ENCODE measurements around the gene SLC7A9. TPM values are rescaled to one million over a fixed set of nuclear protein-coding genes. Genes with fewer than 3 reads are reported as not detected.

The SLC7A9 gene
- total RNA-seq (2021) (0.11 to 0.27 TPM (median 0.16 TPM) in 3 replicates), Bru-seq, nascent RNA (percentile 12 among the genes with signal in this experiment)
- long read RNA-seq, experiment 1: 0 reads
- long read RNA-seq, experiment 2: 0 reads
- long read RNA-seq, experiment 3: 0 reads

DNA sequence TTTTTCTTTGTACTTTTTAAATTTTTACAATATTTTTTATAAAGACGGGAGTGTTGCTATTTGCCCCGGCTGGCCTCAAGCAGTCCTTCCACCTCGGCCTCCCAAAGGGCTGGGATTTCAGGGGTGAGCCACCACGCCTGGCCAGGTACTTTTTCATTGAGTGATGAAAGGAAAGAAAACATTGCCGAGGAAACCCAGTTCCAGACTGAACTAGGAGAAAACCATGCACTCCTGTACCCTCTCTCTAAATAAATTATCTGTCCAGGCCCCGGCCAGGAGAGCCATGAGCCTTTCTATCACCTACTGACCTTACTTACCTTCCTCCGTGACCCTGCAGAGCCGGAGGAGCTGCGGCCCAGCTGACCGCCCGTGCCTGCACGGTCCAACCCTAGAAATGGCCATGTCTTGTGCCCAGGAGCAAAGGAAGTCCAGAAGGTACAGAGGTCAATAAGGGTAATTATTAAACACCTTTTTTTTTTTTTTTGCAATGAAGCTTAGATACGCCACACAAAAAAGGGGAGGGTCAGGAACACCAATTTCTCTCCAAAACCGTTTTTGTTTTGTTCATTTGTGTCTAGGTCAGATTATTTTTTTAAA, at the start of gene SLC7A9:
SLC7A9 (minus strand) TSS at position 399 of the 597 bp plus-strand sequence. CDS start 1,233 bp downstream, outside the sequence.
- no peak for DNase-seq (ENCODE audit: low spot score)
- Mint-ChIP-seq H3K27ac (no peak within 1 kb of the TSS), H3K27me3 (ENCODE audit: low read depth) (no peaks in the 10 kb centered on the region), H3K9me3 (peaks cover 8% of the 10 kb centered on the region), H3K4me3 (no peak within 1 kb of the TSS), H3K36me3 (no peaks in the 10 kb centered on the region; the same call in 1 of the 2 replicates), H3K4me1 (peaks cover 17% of the 10 kb centered on the region)
- ChIA-PET POLR2A (no interaction called here), CTCF (interaction anchor here (1.0 kb wide), 1 partner anchor 102 kb away, joined by 4 read pairs; the partner anchor contains the start of genes CEP89 and FAAP24)
- no peak for TF ChIP-seq NR2C2 (CRISPR knock-in tag; IDR thresholded peaks at IDR 0.05)
- TF ChIP-seq, protein P1, sequence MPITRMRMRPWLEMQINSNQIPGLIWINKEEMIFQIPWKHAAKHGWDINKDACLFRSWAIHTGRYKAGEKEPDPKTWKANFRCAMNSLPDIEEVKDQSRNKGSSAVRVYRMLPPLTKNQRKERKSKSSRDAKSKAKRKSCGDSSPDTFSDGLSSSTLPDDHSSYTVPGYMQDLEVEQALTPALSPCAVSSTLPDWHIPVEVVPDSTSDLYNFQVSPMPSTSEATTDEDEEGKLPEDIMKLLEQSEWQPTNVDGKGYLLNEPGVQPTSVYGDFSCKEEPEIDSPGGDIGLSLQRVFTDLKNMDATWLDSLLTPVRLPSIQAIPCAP (CRISPR knock-in tag; IDR thresholded peaks at IDR 0.05): no peak
- no peak for ATAC-seq

DNA sequence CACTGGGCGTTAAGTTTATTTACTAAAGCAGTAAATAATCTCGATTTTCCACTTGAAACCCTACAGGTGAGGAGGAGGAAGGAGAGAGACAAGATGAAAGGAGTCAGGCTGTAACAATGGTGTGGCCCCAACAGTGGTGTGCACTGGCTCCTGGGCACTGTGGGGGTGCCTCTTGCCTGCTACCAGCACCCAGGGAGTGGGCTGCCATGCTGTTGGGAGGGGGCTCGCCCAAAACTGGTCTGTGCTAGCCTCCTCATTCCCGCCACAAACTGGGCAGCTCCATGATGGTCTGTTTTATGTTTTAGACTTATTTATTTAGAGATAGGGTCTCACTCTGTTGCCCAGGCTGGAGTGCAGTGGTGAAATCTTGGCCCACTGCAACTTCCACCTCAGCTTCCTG, 49.8 kb upstream of the SLC7A9 start:
- Mint-ChIP-seq H3K36me3 (peaks cover 8% of the 10 kb centered on the region; the same call in 1 of the 2 replicates), H3K27me3 (ENCODE audit: low read depth) (no peaks in the 10 kb centered on the region), H3K4me1 (peaks cover 21% of the 10 kb centered on the region), H3K9me3 (no peaks in the 10 kb centered on the region), H3K27ac (peak overlapping the region; percentile 56; the same call in 1 of the 2 replicates), H3K4me3 (no peak overlapping the region)
- DNase-seq (ENCODE audit: low spot score) (no peak), ATAC-seq (no peak)
- ChIA-PET POLR2A (no interaction called here), CTCF (no interaction called here)
- TF ChIP-seq JUN (CRISPR knock-in tag; IDR thresholded peaks at IDR 0.05): no peak
- TF ChIP-seq SOX15 (CRISPR knock-in tag; IDR thresholded peaks at IDR 0.05): no peak
- TF ChIP-seq, protein P2, sequence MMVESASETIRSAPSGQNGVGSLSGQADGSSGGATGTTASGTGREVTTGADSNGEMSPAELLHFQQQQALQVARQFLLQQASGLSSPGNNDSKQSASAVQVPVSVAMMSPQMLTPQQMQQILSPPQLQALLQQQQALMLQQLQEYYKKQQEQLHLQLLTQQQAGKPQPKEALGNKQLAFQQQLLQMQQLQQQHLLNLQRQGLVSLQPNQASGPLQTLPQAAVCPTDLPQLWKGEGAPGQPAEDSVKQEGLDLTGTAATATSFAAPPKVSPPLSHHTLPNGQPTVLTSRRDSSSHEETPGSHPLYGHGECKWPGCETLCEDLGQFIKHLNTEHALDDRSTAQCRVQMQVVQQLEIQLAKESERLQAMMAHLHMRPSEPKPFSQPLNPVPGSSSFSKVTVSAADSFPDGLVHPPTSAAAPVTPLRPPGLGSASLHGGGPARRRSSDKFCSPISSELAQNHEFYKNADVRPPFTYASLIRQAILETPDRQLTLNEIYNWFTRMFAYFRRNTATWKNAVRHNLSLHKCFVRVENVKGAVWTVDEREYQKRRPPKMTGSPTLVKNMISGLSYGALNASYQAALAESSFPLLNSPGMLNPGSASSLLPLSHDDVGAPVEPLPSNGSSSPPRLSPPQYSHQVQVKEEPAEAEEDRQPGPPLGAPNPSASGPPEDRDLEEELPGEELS (CRISPR knock-in tag; IDR thresholded peaks at IDR 0.05): no peak

DNA sequence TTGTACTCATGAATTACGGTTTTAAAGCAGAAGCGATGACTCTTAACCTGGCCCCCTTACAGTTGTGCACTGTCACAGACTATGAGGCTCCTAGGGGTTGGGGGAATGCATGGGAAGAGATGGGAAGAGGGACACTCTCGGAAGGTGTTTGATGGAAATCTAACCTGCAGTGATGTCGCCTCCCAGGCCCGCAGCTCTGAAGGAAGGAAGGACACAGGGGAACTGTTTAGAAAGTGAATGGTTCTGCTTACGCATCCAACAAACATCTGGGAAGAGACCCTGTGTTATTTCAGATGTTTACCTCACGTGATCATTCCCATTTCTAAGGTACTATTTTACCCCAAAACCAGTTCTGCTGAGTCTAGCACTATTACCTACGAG, 48.0 kb upstream of the SLC7A9 start:
- no peaks in the 10 kb centered on the region for H3K27me3 Mint-ChIP-seq (ENCODE audit: low read depth)
- peaks cover 6% of the 10 kb centered on the region; the same call in 1 of the 2 replicates for H3K36me3 Mint-ChIP-seq
- CTCF ChIA-PET: no interaction called here
- H3K4me1 Mint-ChIP-seq: peaks cover 21% of the 10 kb centered on the region
- H3K4me3 Mint-ChIP-seq: no peak overlapping the region
- ATAC-seq (peak; percentile 48; the same call in 1 of the 2 replicates), DNase-seq (ENCODE audit: low spot score) (no peak)
- H3K27ac Mint-ChIP-seq: peak overlapping the region; percentile 65
- POLR2A ChIA-PET: no interaction called here
- no peak for TF ChIP-seq ZBTB21 (CRISPR knock-in tag; IDR thresholded peaks at IDR 0.05; ENCODE audit: borderline replicate concordance)
- no peaks in the 10 kb centered on the region for H3K9me3 Mint-ChIP-seq

DNA sequence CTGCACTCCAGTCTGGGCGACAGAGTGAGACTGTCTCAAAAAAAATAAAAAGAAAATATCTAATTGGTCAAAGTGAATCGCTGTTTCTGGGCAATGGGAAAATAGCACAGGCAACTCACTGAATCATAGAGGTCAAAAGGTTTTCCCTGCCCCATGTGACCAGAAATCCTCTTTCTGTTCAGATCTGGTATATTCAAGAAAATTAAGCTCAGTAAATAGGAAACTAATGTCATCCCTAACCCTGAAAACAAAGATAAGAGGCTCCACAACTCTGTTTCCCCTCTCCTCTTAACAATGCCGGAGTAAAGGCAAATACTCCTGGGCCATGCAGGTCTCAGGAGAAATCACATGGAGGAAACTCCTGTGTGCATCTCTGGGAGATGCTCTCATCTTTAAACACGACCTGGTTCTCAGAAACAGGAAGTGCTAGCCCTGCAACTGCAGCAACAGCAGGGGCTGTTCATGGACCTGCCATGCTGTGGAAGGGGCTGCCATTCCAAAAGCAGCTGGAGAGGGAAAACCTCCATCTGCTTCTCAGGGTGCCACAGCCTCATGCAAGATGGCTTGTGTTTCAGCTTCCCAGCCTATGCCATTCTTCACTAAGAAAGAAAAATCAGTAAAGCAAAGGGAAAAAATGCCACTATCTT, 47.5 kb upstream of the SLC7A9 start:
- no peaks in the 10 kb centered on the region for H3K9me3 Mint-ChIP-seq
- ChIA-PET CTCF (no interaction called here), POLR2A (no interaction called here)
- H3K36me3 Mint-ChIP-seq: peaks cover 6% of the 10 kb centered on the region; the same call in 1 of the 2 replicates
- H3K4me1 Mint-ChIP-seq: peaks cover 21% of the 10 kb centered on the region
- no peak for ATAC-seq
- H3K4me3 Mint-ChIP-seq: no peak overlapping the region
- peak overlapping the region; percentile 65 for H3K27ac Mint-ChIP-seq
- DNase-seq (ENCODE audit: low spot score): no peak
- no peaks in the 10 kb centered on the region for H3K27me3 Mint-ChIP-seq (ENCODE audit: low read depth)
- TF ChIP-seq PRRX2 (CRISPR knock-in tag; IDR thresholded peaks at IDR 0.05) (no peak), IRF2 (CRISPR knock-in tag; IDR thresholded peaks at IDR 0.05; ENCODE audit: borderline replicate concordance, low read depth) (no peak), ZNF263 (CRISPR knock-in tag; IDR thresholded peaks at IDR 0.05; ENCODE audit: low read depth) (no peak), ZNF423 (CRISPR knock-in tag; IDR thresholded peaks at IDR 0.05) (no peak), CBFB (CRISPR knock-in tag; IDR thresholded peaks at IDR 0.05; ENCODE audit: low read depth) (no peak), KAT7 (CRISPR knock-in tag; IDR thresholded peaks at IDR 0.05; ENCODE audit: borderline replicate concordance) (no peak), MYBL2 (CRISPR knock-in tag; IDR thresholded peaks at IDR 0.05) (no peak)
- TF ChIP-seq, protein P3, sequence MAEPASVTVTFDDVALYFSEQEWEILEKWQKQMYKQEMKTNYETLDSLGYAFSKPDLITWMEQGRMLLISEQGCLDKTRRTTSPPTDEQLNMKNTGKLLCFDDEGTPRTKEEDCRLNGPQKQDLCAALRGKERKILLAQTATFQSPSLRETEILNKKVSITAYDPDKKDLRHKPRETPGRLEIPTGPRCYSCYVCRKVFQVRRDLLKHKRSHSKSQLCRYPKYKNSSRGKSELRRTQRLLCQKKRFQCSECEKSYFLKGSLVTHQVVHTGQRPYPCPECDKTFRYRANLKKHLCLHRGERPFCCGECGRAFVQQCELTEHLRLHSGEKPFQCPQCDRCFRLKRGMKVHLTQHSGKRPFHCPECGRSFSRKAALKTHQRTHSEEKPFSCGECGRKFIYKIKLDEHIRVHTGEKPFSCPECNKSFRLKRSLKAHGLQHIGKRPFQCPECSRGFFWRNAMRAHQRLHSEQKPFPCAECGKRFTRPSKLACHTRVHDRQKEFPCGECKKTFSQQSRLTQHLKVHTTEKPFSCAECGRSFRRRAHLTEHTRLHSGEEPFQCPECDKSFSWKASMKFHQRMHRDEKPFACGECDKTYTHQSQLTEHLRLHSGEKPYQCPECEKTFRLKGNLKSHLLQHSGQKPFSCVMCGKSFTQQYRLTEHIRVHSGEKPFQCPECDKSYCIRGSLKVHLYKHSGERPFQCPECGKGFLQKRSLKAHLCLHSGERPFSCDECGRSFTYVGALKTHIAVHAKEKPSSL (CRISPR knock-in tag; conservative IDR thresholded peaks at IDR 0.05): no peak
- TF ChIP-seq, protein P4, sequence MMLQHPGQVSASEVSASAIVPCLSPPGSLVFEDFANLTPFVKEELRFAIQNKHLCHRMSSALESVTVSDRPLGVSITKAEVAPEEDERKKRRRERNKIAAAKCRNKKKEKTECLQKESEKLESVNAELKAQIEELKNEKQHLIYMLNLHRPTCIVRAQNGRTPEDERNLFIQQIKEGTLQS (CRISPR knock-in tag; conservative IDR thresholded peaks at IDR 0.05): no peak
- TF ChIP-seq, protein P1 (CRISPR knock-in tag; IDR thresholded peaks at IDR 0.05): no peak
- TF ChIP-seq, protein P5, sequence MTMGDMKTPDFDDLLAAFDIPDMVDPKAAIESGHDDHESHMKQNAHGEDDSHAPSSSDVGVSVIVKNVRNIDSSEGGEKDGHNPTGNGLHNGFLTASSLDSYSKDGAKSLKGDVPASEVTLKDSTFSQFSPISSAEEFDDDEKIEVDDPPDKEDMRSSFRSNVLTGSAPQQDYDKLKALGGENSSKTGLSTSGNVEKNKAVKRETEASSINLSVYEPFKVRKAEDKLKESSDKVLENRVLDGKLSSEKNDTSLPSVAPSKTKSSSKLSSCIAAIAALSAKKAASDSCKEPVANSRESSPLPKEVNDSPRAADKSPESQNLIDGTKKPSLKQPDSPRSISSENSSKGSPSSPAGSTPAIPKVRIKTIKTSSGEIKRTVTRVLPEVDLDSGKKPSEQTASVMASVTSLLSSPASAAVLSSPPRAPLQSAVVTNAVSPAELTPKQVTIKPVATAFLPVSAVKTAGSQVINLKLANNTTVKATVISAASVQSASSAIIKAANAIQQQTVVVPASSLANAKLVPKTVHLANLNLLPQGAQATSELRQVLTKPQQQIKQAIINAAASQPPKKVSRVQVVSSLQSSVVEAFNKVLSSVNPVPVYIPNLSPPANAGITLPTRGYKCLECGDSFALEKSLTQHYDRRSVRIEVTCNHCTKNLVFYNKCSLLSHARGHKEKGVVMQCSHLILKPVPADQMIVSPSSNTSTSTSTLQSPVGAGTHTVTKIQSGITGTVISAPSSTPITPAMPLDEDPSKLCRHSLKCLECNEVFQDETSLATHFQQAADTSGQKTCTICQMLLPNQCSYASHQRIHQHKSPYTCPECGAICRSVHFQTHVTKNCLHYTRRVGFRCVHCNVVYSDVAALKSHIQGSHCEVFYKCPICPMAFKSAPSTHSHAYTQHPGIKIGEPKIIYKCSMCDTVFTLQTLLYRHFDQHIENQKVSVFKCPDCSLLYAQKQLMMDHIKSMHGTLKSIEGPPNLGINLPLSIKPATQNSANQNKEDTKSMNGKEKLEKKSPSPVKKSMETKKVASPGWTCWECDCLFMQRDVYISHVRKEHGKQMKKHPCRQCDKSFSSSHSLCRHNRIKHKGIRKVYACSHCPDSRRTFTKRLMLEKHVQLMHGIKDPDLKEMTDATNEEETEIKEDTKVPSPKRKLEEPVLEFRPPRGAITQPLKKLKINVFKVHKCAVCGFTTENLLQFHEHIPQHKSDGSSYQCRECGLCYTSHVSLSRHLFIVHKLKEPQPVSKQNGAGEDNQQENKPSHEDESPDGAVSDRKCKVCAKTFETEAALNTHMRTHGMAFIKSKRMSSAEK (CRISPR knock-in tag; IDR thresholded peaks at IDR 0.05; ENCODE audit: borderline replicate concordance): no peak

All from WTC11 (cell line).